Measurements from ENCODE around the gene JPH4.

- TF ChIP-seq CTCF (IDR thresholded peaks at IDR 0.05) (no peak), POLR2A (IDR thresholded peaks at IDR 0.05) (no peak)
These were observed 38.9 kb upstream of the JPH4 start for GRCh38 chr14:23617539-23617938.
